Heart left ventricle (tissue), 13 donors: ENCODE measurements around the gene HOXB7.

Experiments
- POLR2A ChIP-seq, 2 donors: fragments of 450-650 bp; IDR thresholded peaks; one replicate each; pipeline ENCODE4 v1.6.1; 2017; ENCODE audit warnings: antibody characterized with exemption in 2 of 2, mild to moderate bottlenecking in 2 of 2, moderate library complexity in 2 of 2
- TF ChIP-seq, protein P1 (sequence below), 12 donors: fragments of 200-600 bp; sonication (generic) in 4 of 12; IDR thresholded peaks; one replicate each; pipeline versions ENCODE4 v1.5.0 to v1.8.0; 2018 to 2022; ENCODE audit warnings: antibody characterized with exemption in 12 of 12, mild to moderate bottlenecking in 5 of 12
- donor health status: ischemic (EF 13 %, LVEDD 7.1; RV severe dilation, severe dysfunction).
- donor health status: DM: no; HTN: yes; CAD: no.
- donor health status: DM: no; HTN: no; CAD: no.
- donor health status: ischemic (EF 25% LVEDD 6.9; RV normal size, moderate dysfunction).
- donor health status: ischemic (EF 25% LVEDD 5.7; RV mildly dilated, moderate dysfunction).
- donor health status: ischemic (EF 35%, LVEDD 5.7; RV mildly dilated, moderate dysfunction).
- donor health status: nonischemic (EF 11% LVEDD 7.7; RV severe dilation, severe dysfunction).
- donor health status: DM: yes; HTN: yes; CAD: no.
- donor health status: PGD.
- donor health status: ischemic (EF 29% LVEDD 5.4; RV normal size, mild dysfunction).
- donor health status: nonischemic (EF 23%, LVEDD 6.1; RV moderate dilation, normal function).

DNA sequence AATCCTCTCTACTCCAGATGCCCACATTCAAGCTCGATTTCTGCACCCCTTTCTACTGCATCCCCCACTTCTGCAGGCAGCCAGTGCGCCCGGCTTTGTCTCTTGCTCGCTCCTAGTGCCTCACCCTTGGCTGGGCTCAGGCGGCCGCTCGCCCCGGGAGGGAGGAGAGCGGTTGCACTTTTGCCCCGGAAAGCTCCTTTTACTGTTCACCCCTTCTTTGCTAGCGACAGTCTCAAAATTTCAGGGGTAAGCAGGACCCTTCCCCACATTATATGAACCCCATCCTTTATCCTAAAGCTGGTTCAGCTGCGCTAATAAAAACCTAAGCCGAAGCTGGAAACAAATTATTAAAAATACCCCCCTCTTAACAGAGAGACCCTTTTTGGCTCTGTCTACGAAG lies 18.2 kb downstream of the HOXB7 start:
- TF ChIP-seq, protein P1, sequence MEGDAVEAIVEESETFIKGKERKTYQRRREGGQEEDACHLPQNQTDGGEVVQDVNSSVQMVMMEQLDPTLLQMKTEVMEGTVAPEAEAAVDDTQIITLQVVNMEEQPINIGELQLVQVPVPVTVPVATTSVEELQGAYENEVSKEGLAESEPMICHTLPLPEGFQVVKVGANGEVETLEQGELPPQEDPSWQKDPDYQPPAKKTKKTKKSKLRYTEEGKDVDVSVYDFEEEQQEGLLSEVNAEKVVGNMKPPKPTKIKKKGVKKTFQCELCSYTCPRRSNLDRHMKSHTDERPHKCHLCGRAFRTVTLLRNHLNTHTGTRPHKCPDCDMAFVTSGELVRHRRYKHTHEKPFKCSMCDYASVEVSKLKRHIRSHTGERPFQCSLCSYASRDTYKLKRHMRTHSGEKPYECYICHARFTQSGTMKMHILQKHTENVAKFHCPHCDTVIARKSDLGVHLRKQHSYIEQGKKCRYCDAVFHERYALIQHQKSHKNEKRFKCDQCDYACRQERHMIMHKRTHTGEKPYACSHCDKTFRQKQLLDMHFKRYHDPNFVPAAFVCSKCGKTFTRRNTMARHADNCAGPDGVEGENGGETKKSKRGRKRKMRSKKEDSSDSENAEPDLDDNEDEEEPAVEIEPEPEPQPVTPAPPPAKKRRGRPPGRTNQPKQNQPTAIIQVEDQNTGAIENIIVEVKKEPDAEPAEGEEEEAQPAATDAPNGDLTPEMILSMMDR (IDR thresholded peaks at IDR 0.05) = no peak
- TF ChIP-seq POLR2A (IDR thresholded peaks at IDR 0.05) = no peak
